NT2/D1 (cell line): Measurements from ENCODE around the gene LTBP4.

Source experiments
- DNase-seq: peaks from one replicate; pipeline ENCODE4 v3.0.0-alpha.2; 2011; ENCODE audit warnings: low read depth, low spot score
- H3K27me3 ChIP-seq: 2 replicates; pipeline ENCODE4 v1.6.0; 2011; ENCODE audit warnings: mild to moderate bottlenecking; ENCODE audit not compliant: insufficient read length, insufficient read depth
- H3K36me3 ChIP-seq: 2 replicates; pipeline ENCODE4 v1.6.1; 2011; ENCODE audit warnings: mild to moderate bottlenecking, low read length, mixed read lengths; ENCODE audit not compliant: insufficient read depth, insufficient read length
- H3K4me1 ChIP-seq: 2 replicates; pipeline ENCODE4 v1.5.1; 2011; ENCODE audit not compliant: insufficient read depth, insufficient read length
- H3K4me3 ChIP-seq: 2 replicates; pipeline ENCODE4 v1.5.1; 2011; ENCODE audit warnings: low read depth; ENCODE audit not compliant: insufficient read length
- H3K9ac ChIP-seq: 2 replicates; pipeline ENCODE4 v1.6.0; 2011; ENCODE audit warnings: low read depth; ENCODE audit not compliant: insufficient read length
- H3K9me3 ChIP-seq: 2 replicates; pipeline ENCODE4 v1.5.1; 2011; ENCODE audit warnings: mild to moderate bottlenecking, low read length; ENCODE audit not compliant: insufficient read depth
- SUZ12 ChIP-seq: IDR thresholded peaks from 2 replicates; pipeline ENCODE4 v1.6.1; 2011; ENCODE audit not compliant: insufficient read length, insufficient read depth; ENCODE audit errors: extremely low read depth
- YY1 ChIP-seq: IDR thresholded peaks from 2 replicates; pipeline ENCODE4 v1.6.1; 2011; ENCODE audit not compliant: insufficient read length, insufficient read depth
- ZNF274 ChIP-seq: IDR thresholded peaks from 2 replicates; pipeline ENCODE4 v1.6.1; 2011; ENCODE audit warnings: mild to moderate bottlenecking, low read depth, low read length

Gene LTBP4

GRCh38 chr19:40580619-40581018 is 20.6 kb upstream of the LTBP4 start:
- no peak for DNase-seq
- no peaks in the 10 kb centered on the region for H3K27me3 ChIP-seq
- H3K9ac ChIP-seq = no peak overlapping the region
- H3K9me3 ChIP-seq = no peaks in the 10 kb centered on the region
- TF ChIP-seq YY1 = no peak
- no peak for TF ChIP-seq SUZ12
- no peak for TF ChIP-seq ZNF274
- H3K36me3 ChIP-seq = peaks cover 41% of the 10 kb centered on the region
- no peak overlapping the region for H3K4me3 ChIP-seq
- H3K4me1 ChIP-seq = no peaks in the 10 kb centered on the region

- no peak for DNase-seq
- Histone ChIP-seq H3K9me3 (no peaks in the 10 kb centered on the region), H3K4me1 (no peaks in the 10 kb centered on the region), H3K36me3 (peaks cover 42% of the 10 kb centered on the region), H3K27me3 (no peaks in the 10 kb centered on the region), H3K9ac (no peak overlapping the region), H3K4me3 (no peak overlapping the region)
- no peak for TF ChIP-seq YY1
- TF ChIP-seq SUZ12 = no peak
- TF ChIP-seq ZNF274 = no peak
Observed at GRCh38 chr19:40581531-40581930, 19.6 kb upstream of the LTBP4 start.

GRCh38 chr19:40582467-40582866 is 18.7 kb upstream of the LTBP4 start:
- Histone ChIP-seq H3K4me1 (no peaks in the 10 kb centered on the region), H3K4me3 (no peak overlapping the region), H3K9me3 (no peaks in the 10 kb centered on the region), H3K36me3 (peaks cover 48% of the 10 kb centered on the region), H3K9ac (no peak overlapping the region), H3K27me3 (no peaks in the 10 kb centered on the region)
- no peak for DNase-seq
- TF ChIP-seq YY1 (no peak), ZNF274 (no peak), SUZ12 (no peak)

- no peak for DNase-seq
- Histone ChIP-seq H3K4me3 (no peak overlapping the region), H3K27me3 (no peaks in the 10 kb centered on the region), H3K9me3 (no peaks in the 10 kb centered on the region), H3K36me3 (peaks cover 52% of the 10 kb centered on the region), H3K4me1 (no peaks in the 10 kb centered on the region), H3K9ac (no peak overlapping the region)
- TF ChIP-seq ZNF274 (no peak), YY1 (no peak), SUZ12 (no peak)
Observed at GRCh38 chr19:40583283-40583682, 17.9 kb upstream of the LTBP4 start.

DNA sequence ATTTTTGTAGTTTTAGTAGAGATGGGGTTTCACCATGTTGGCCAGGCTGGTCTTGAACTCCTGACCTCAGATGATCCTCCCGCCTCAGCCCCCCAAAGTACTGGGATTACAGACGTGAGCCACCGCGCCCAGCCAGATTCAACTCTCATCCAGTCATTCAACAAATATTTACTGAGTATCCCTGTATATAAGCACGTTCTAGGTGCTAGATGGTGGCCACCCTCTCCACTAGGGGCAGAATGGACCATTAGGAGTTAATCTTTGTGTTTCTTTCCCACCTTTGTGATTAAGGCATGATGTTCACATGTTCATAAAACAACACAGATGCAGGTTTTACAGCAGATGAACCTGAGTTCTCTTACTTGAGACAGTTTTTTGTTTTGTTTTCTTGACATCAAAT is 17.2 kb upstream of the LTBP4 start:
- Histone ChIP-seq H3K4me1 (no peaks in the 10 kb centered on the region), H3K9me3 (no peaks in the 10 kb centered on the region), H3K4me3 (no peak overlapping the region), H3K27me3 (no peaks in the 10 kb centered on the region), H3K9ac (no peak overlapping the region), H3K36me3 (peaks cover 49% of the 10 kb centered on the region)
- DNase-seq = no peak
- TF ChIP-seq ZNF274 (no peak), YY1 (no peak), SUZ12 (no peak)

DNA sequence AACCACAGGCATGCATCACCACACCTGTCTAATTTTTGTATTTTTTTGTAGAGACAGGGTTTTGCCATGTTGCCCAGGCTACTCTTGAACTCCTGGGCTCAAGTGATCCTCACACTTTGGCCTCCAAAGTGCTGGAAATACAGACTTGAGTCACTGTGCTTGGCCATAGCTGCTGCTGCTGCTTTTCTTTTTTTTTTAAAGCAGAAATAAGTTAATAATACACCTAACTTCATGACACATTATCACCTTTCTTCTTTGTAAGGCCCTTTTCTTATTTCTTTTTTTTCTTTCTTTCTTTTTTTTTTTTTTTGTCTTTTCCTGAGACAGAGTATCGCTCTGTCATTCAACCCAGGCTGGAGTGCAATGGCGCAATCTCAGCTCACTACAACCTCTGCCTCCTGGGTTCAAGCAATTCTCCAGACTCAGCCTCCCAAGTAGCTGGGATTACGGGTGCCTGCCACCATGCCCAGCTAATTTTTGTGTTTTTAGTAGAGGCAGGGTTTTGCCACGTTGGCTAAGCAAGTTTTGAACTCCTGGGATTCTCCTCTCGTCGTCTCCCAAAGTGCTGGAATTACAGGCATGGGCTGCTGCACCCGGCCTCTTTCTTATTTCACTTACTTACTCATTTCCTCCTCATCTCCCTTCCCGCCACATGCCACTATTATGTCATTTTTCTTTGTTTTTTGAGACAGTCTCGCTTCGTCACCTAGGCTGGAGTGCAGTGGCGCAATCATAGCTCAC is 15.8 kb upstream of the LTBP4 start:
- H3K36me3 ChIP-seq = peaks cover 44% of the 10 kb centered on the region
- H3K4me1 ChIP-seq = peaks cover 2% of the 10 kb centered on the region
- TF ChIP-seq YY1 (no peak), SUZ12 (no peak), ZNF274 (no peak)
- H3K9ac ChIP-seq = no peak overlapping the region
- no peaks in the 10 kb centered on the region for H3K27me3 ChIP-seq
- H3K4me3 ChIP-seq = no peak overlapping the region
- DNase-seq = no peak
- no peaks in the 10 kb centered on the region for H3K9me3 ChIP-seq

GRCh38 chr19:40585982-40586422 is 15.2 kb upstream of the LTBP4 start:
- Histone ChIP-seq H3K36me3 (peaks cover 43% of the 10 kb centered on the region), H3K9ac (no peak overlapping the region), H3K4me3 (no peak overlapping the region), H3K4me1 (peaks cover 2% of the 10 kb centered on the region), H3K27me3 (no peaks in the 10 kb centered on the region), H3K9me3 (no peaks in the 10 kb centered on the region)
- no peak for DNase-seq
- no peak for TF ChIP-seq ZNF274
- no peak for TF ChIP-seq SUZ12
- no peak for TF ChIP-seq YY1
